Fibroblast of pulmonary artery (primary cell): ENCODE results near the gene VIPAS39.

Source experiments
- DNase-seq: peaks from one replicate; pipeline ENCODE4 v3.0.0-alpha.2; 2010; ENCODE audit warnings: low read depth
- H3K4me3 ChIP-seq: replicated peaks from 2 replicates; pipeline ENCODE4 v1.5.1; 2011; ENCODE audit warnings: low read depth, mild to moderate bottlenecking, control low read depth, low read length, moderate library complexity
- CTCF ChIP-seq: IDR thresholded peaks from 2 replicates; pipeline ENCODE4 v1.5.1; 2011; ENCODE audit warnings: mild to moderate bottlenecking, control low read depth, low read length, inconsistent platforms; ENCODE audit errors: missing control alignments

VIPAS39 gene

GRCh38 chr14:77406718-77407117, 50.7 kb downstream of the VIPAS39 start:
- no peak overlapping the region for H3K4me3 ChIP-seq

GRCh38 chr14:77406086-77406485, 51.3 kb downstream of the VIPAS39 start:
- no peak overlapping the region for H3K4me3 ChIP-seq
- no peak for DNase-seq
- no peak for TF ChIP-seq CTCF

More at GRCh38 chr14:77406718-77407117, 50.7 kb downstream of the VIPAS39 start:
- DNase-seq = peak; percentile 88
- TF ChIP-seq CTCF = no peak

- TF ChIP-seq CTCF = no peak
- no peak for DNase-seq
These were observed 53.6 kb downstream of the VIPAS39 start for GRCh38 chr14:77403768-77404167.

GRCh38 chr14:77400216-77400615, 57.2 kb downstream of the VIPAS39 start:
- no peak overlapping the region for H3K4me3 ChIP-seq
- DNase-seq = no peak
- TF ChIP-seq CTCF = no peak

More at GRCh38 chr14:77403768-77404167, 53.6 kb downstream of the VIPAS39 start:
- no peak overlapping the region for H3K4me3 ChIP-seq

GRCh38 chr14:77390188-77390587, 67.2 kb downstream of the VIPAS39 start:
- H3K4me3 ChIP-seq = no peak overlapping the region
- DNase-seq = no peak
- TF ChIP-seq CTCF = no peak

- DNase-seq = no peak
- TF ChIP-seq CTCF = no peak
- no peak overlapping the region for H3K4me3 ChIP-seq
These were observed 78.7 kb downstream of the VIPAS39 start for GRCh38 chr14:77378701-77379100.

- TF ChIP-seq CTCF = no peak
- DNase-seq = no peak
These were observed 79.9 kb downstream of the VIPAS39 start for GRCh38 chr14:77377502-77377844.

More at GRCh38 chr14:77377502-77377844, 79.9 kb downstream of the VIPAS39 start:
- H3K4me3 ChIP-seq = peak overlapping the region; percentile 75
